ENCODE data around the gene RPL39.

RPL39 gene

DNA sequence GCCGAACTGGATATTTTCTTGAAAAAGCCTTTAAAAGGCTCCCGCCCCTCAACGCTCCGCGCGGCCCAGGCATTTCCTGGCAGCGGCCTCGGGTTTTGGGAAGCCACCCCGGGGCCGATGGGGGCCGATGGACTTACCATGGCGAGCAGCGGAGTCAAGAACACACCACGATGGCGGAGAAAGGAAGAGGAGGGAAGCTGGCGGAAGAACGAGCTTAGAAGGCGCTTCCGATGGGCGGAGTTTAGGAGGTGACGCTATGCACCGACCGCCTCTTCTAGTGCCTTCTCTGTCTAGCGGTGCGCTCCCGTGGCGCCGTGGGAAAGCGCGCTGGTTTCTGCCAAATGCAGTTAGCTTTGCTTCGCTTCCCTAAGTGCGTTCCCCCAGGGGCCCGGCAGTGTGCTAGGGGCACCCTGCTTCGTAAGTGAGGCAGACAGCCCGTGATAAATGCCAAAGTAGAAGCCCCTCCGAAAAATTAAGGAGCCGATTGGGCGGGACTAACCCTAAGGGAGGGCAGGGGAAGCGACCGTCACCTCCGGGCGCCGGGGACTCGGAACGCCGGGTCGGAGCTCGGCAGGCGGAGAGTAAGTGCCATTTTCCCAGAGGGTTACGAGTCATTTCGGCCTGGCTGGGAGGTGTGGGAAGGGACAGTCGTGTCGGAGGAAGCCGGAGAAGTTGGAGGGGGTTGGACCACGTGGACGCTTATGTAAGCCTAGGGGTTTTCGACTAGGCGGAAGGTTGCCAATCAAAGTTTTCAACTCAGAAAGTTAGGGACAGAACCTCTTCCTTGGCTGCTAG lies at the start of gene RPL39:
Gene RPL39, minus strand, starts transcription at position 194 of the 795 bp plus-strand sequence. Its CDS starts 54 bp downstream, at position 140.
- peak; percentile 97 for ATAC-seq
- TF ChIP-seq SNAI2 (CRISPR knock-in tag; IDR thresholded peaks at IDR 0.05) (no peak), ZFP3 (CRISPR knock-in tag; IDR thresholded peaks at IDR 0.05) (no peak), ZNF8 (CRISPR knock-in tag; IDR thresholded peaks at IDR 0.05) (no peak), ESRRG (CRISPR knock-in tag; IDR thresholded peaks at IDR 0.05) (no peak), PATZ1 (CRISPR knock-in tag; IDR thresholded peaks at IDR 0.05; ENCODE audit: borderline replicate concordance) (no peak), ISL1 (CRISPR knock-in tag; IDR thresholded peaks at IDR 0.05) (no peak), CSDC2 (CRISPR knock-in tag; IDR thresholded peaks at IDR 0.05) (no peak), BACH2 (CRISPR knock-in tag; IDR thresholded peaks at IDR 0.05; ENCODE audit: borderline replicate concordance) (no peak), RARB (CRISPR knock-in tag; IDR thresholded peaks at IDR 0.05) (no peak), GLIS3 (CRISPR knock-in tag; IDR thresholded peaks at IDR 0.05) (no peak), ARNTL (CRISPR knock-in tag; IDR thresholded peaks at IDR 0.05; ENCODE audit: borderline replicate concordance, low read depth) (no peak), OSR1 (CRISPR knock-in tag; IDR thresholded peaks at IDR 0.05) (no peak), ZNF70 (CRISPR knock-in tag; IDR thresholded peaks at IDR 0.05) (no peak), ZNF565 (CRISPR knock-in tag; conservative IDR thresholded peaks at IDR 0.05; ENCODE audit: low read depth) (no peak)
- TF ChIP-seq, protein P1, sequence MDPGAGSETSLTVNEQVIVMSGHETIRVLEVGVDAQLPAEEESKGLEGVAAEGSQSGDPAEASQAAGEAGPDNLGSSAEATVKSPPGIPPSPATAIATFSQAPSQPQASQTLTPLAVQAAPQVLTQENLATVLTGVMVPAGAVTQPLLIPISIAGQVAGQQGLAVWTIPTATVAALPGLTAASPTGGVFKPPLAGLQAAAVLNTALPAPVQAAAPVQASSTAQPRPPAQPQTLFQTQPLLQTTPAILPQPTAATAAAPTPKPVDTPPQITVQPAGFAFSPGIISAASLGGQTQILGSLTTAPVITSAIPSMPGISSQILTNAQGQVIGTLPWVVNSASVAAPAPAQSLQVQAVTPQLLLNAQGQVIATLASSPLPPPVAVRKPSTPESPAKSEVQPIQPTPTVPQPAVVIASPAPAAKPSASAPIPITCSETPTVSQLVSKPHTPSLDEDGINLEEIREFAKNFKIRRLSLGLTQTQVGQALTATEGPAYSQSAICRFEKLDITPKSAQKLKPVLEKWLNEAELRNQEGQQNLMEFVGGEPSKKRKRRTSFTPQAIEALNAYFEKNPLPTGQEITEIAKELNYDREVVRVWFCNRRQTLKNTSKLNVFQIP (CRISPR knock-in tag; IDR thresholded peaks at IDR 0.05; ENCODE audit: borderline replicate concordance, low read depth) = no peak
- TF ChIP-seq, protein P2, sequence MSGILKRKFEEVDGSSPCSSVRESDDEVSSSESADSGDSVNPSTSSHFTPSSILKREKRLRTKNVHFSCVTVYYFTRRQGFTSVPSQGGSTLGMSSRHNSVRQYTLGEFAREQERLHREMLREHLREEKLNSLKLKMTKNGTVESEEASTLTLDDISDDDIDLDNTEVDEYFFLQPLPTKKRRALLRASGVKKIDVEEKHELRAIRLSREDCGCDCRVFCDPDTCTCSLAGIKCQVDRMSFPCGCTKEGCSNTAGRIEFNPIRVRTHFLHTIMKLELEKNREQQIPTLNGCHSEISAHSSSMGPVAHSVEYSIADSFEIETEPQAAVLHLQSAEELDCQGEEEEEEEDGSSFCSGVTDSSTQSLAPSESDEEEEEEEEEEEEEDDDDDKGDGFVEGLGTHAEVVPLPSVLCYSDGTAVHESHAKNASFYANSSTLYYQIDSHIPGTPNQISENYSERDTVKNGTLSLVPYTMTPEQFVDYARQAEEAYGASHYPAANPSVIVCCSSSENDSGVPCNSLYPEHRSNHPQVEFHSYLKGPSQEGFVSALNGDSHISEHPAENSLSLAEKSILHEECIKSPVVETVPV (CRISPR knock-in tag; IDR thresholded peaks at IDR 0.05) = no peak

DNA sequence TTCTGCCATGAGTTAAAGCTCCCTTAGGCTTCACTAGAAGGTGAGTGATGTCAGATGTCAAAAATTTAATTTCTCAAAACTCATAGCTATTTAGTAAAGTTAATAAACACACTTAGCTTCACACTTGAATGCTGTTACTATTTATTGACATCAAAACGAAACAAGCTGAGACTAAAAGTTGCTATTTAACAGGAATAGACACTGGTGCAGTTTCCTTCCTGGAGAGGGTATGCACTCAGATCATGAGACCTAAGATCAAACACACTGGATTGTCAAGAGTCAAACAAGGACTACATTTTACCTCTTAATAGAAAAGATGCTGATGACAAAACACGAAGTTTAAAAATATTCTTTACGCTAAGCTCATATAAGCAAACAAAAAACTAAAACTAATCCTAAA lies 42.5 kb upstream of the RPL39 start:
- TF ChIP-seq BACH2 (CRISPR knock-in tag; IDR thresholded peaks at IDR 0.05; ENCODE audit: borderline replicate concordance) (no peak), ZFP30 (CRISPR knock-in tag; IDR thresholded peaks at IDR 0.05) (no peak), PATZ1 (CRISPR knock-in tag; IDR thresholded peaks at IDR 0.05; ENCODE audit: borderline replicate concordance) (no peak), TSHZ2 (CRISPR knock-in tag; IDR thresholded peaks at IDR 0.05) (no peak)
- ATAC-seq = no peak

GRCh38 chrX:119828446-119828845 lies 37.0 kb upstream of the RPL39 start:
- ATAC-seq = no peak
- TF ChIP-seq CSDC2 (CRISPR knock-in tag; IDR thresholded peaks at IDR 0.05) = no peak
- no peak for TF ChIP-seq PPARA (CRISPR knock-in tag; IDR thresholded peaks at IDR 0.05; ENCODE audit: borderline replicate concordance)
- TF ChIP-seq, protein P3, sequence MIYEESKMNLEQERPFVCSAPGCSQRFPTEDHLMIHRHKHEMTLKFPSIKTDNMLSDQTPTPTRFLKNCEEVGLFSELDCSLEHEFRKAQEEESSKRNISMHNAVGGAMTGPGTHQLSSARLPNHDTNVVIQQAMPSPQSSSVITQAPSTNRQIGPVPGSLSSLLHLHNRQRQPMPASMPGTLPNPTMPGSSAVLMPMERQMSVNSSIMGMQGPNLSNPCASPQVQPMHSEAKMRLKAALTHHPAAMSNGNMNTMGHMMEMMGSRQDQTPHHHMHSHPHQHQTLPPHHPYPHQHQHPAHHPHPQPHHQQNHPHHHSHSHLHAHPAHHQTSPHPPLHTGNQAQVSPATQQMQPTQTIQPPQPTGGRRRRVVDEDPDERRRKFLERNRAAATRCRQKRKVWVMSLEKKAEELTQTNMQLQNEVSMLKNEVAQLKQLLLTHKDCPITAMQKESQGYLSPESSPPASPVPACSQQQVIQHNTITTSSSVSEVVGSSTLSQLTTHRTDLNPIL (CRISPR knock-in tag; IDR thresholded peaks at IDR 0.05; ENCODE audit: low read depth) = no peak
- no peak for TF ChIP-seq ZNF70 (CRISPR knock-in tag; IDR thresholded peaks at IDR 0.05)
- TF ChIP-seq PATZ1 (CRISPR knock-in tag; IDR thresholded peaks at IDR 0.05; ENCODE audit: borderline replicate concordance) = no peak
- TF ChIP-seq ISL1 (CRISPR knock-in tag; IDR thresholded peaks at IDR 0.05) = no peak

Data from SK-N-SH treated with all-trans-retinoic acid at 6 μM for 48 hours (cell line).